AG09319 (cell line): ENCODE data around the gene SULT1A1.
"Not testable (repeated sequence)": the region's sequence is repeated elsewhere in the genome, so short reads cannot be mapped to it uniquely, and the experiment has no call there.

Experiments
- DNase-seq: peaks from one replicate; pipeline ENCODE4 v3.0.0-alpha.2; 2010; ENCODE audit warnings: low read depth; ENCODE audit errors: extremely low read depth
- CTCF ChIP-seq: IDR thresholded peaks from 2 replicates; pipeline ENCODE4 v1.5.1; 2011; ENCODE audit warnings: low read depth, mild to moderate bottlenecking, inconsistent platforms, low read length, moderate library complexity

Gene SULT1A1

DNA sequence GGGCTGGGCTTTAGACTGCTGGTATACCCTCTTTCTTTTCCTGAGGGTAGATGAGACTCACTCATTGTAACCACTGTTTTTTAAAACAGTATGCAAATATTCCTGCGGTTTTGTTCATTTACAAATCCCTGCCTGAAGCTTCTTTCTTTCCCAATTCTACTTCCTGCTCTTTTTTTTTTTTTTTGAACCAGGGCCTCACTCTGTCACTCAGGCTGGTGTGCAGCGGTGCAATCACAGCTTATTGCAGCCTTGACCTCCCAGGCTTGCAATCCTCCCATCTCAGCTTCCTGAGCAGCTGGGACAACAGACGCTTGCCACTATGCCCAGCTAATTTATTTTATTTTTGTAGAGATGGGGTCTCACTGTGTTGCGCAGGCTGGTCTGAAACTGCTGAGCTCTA is 8.0 kb upstream of the SULT1A1 start:
- no peak for DNase-seq
- no peak for TF ChIP-seq CTCF

GRCh38 chr16:28616636-28617035 is 6.8 kb upstream of the SULT1A1 start:
- DNase-seq, result no peak
- no peak for TF ChIP-seq CTCF

- not testable (repeated sequence) for DNase-seq
Observed at GRCh38 chr16:28616224-28616577, 6.4 kb upstream of the SULT1A1 start.

GRCh38 chr16:28615486-28616223 is 5.8 kb upstream of the SULT1A1 start:
- DNase-seq, result not testable (repeated sequence)
- TF ChIP-seq CTCF, result peak; percentile 55

DNA sequence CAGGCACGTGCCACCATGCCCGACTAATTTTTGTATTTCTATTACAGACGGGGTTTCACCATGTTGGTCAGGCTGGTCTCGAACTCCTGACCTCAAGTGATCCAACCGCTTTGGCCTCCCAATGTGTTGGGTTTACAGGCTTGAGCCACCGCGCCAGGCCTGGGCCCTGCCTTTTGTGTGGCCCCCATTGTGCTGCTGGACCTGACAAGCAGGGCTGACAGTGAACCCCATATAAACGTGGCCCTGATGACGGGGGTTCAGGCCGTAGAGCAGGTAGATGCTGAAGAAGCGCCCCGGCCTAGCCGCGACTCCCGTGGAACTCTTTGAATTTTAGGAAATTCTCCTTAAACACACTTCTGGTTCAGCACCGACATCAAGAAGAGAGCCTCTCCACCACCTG is 4.7 kb upstream of the SULT1A1 start:
- DNase-seq, result not testable (repeated sequence)

GRCh38 chr16:28613912-28614311 is 4.1 kb upstream of the SULT1A1 start:
- not testable (repeated sequence) for DNase-seq

- DNase-seq, result not testable (repeated sequence)
Observed at GRCh38 chr16:28612359-28613280, 2.8 kb upstream of the SULT1A1 start.

DNA sequence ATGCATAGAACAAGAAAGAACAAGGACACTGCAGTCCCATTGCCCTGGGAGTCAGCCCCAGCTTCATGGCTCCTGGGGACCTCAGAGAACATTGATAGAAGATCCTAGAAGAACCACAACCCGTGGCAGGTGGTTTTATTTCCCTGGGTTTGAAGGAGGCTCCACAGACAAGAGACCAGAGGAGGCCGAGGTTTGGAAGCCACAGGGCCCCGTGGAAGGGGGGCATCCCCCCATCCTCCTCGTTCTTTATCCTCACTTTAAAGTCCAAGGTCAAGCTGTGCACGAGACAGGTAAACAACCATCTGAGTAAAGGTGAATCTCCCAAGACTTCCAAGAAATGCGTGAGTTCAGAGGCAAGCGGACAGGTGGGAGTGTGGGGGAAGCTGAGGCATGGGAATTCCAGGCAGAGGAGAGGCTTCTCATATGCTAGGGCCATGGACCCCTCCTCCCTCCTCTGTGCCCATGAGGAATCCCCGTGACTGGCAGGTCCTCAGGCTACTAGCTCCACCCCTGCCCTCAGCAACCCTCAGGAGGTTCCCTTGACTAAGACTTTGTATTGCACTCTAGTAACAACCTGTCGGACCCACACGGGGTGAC is 849 bp upstream of the SULT1A1 start:
- no peak for TF ChIP-seq CTCF
- DNase-seq, result no peak

GRCh38 chr16:28608867-28609596 is 812 bp downstream of the SULT1A1 start:
- not testable (repeated sequence) for DNase-seq

- not testable (repeated sequence) for DNase-seq
Observed at GRCh38 chr16:28608496-28608808, 1.4 kb downstream of the SULT1A1 start.

GRCh38 chr16:28607681-28608495 is 2.0 kb downstream of the SULT1A1 start:
- not testable (repeated sequence) for DNase-seq
